Measurements from ENCODE around the gene TRAP1.

GRCh38 chr16:3764409-3764808 lies 47.1 kb upstream of the TRAP1 start:
- TF ChIP-seq CTCF (conservative IDR thresholded peaks at IDR 0.05; ENCODE audit: low read length) (no peak), EZH2phosphoT487 (IDR thresholded peaks at IDR 0.05; ENCODE audit: borderline replicate concordance, low read depth, low read length) (no peak)

Measured in OCI-LY7 (cell line).